T-helper 9 cell (primary cell): ENCODE data around the gene KCNMA1.

Experiments used
- DNase-seq: peaks from one replicate; pipeline ENCODE4 v3.0.0-alpha.2; 2020

The KCNMA1 gene

GRCh38 chr10:77386838-77387237 is 250.8 kb downstream of the KCNMA1 start:
- no peak for DNase-seq

GRCh38 chr10:77386365-77386764 is 251.2 kb downstream of the KCNMA1 start:
- DNase-seq, result no peak

DNA sequence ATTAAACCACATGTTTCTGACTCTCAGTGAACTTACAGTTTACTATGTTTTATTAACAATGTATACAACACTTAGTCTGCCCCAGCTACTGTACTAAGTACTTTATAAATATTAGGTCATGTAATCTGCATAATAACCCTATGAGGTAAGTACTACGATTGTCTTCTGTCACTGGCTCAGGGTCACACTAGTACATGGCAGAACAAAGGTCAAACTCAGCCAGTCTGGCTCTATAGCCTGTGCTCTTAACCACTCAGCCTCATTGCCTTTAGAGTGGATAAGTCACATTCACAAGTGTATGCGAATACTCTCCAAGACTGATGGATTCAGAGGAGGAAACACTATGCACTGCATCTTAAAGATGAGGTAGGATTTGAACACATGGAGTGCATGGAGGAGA is 252.3 kb downstream of the KCNMA1 start:
- DNase-seq, result no peak

DNA sequence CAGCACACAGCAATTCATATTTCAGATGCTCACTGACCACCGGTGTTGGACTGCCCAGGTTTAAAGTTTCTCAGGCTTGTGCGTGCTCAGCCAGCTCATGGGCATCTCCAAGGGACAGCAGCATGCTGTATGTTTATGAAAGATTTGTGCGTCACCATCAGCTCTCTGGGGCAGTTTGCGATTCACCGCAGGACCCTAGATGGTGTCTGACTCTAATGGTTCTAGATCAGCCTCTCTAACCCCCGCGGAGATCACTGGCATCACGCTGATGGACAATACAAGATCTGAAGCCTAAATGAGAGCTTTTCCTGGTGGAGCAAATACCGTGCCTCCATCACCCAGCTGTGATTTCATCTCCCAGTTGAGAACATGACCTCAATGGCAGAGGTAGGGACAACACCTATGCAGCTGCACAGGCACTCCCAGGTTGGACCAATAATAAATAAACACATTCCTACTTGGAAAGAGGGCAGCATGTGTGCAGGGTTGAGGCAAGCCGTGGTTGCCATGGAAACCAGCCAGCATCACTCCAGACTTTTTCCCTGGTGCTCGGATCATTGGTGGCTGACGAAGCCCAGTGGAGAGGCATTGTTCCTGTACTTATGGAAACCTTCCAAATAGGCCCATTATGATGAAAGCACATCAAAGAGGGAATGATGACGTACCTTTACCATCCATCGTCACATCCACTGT is 253.6 kb downstream of the KCNMA1 start:
- DNase-seq, result no peak

GRCh38 chr10:77381750-77382149 is 255.9 kb downstream of the KCNMA1 start:
- no peak for DNase-seq

GRCh38 chr10:77380723-77381122 is 256.9 kb downstream of the KCNMA1 start:
- DNase-seq, result no peak

DNA sequence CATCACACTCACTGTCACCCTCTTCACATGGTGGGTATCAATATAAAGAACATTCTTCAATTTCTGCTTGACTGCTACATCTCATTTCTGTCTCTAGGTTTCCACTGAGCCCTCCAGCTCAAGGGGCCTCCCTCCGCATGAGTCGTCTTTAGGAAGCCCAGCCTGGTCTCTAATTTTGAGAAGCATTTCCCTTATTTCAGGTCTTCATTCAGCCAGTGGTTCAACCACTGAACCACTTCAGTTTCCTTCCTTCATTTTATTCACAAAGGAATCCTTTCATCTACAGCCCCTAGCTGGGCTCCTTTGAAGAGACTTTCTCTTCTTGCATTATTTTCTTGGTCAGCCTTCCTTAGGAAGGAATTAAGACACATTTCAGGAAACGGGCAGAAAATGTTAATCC is 257.4 kb downstream of the KCNMA1 start:
- DNase-seq, result no peak

DNA sequence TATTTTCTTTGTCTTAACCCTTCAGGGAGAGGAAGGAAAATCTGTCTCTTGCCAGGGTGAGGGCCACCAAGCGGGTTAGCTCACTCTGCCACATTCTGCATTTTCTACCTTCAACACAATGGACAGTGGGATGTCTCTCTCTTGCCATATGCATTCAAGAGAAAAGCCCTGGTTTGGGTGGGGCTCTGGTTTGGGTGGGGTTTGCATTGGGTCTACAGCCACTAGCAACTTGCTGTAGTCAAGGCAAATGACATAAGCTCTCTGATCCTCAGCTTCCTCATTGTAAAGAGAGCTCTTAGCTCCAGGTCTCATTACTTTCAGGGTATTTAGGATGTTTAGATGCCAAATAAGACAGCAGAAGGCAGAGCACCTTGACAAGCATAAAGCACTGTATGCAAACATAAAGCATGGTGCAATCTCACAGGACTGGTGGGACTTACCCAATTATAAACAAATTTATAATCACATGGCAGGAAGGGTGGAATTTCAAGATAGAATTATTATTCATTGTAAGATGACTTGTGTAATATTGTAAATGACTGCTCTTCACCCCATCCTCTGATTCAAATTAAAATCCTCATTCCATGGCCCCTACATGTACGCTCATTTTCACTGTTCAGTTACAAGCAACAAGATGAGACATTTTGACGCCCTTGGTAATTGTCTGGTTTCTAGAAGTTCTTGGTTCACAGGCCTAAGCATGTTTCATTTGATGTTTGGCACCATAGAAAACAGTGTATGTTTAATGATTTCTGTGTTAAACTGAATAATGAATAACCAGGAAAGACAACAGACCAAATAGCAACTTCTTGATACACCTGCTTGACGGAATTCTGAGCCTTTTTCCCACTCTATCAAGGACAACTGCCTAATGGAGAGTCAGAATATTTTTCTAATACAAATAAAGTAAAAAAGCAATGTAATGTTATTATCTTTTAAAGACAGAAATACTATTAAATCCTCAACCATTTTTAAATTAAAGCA is 258.9 kb downstream of the KCNMA1 start:
- DNase-seq, result no peak

DNA sequence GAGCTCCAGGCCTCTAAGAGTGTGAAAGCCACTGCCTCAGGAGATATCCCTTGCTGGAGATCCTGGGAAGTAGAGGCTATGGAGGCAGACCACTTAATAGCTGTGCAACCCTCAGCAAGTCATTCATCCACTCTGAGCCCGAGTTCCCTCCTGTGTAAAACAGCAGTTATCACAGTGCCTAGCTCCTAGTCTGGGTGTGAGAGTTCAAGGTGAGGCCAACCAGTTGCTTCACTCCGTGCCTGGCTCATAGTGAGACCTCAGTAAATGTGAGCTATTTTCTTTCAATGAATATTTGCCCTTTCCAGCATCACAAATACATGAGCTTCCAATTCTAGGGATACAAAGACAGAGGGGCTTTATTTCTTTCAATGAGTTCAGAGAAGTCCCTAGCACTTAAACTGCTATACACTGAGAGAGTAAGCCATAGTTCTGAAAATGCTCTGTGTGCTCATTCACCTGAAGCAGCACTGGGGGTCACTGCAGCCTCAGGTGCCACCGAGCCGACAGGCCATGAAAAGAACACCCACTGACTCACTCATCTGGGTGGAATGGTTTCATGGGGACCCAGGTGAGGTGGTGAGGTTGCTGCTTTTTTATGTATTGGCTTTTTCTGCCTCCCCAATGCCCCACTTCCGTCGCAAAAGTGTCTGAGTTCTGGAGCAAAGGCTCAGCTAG is 259.8 kb downstream of the KCNMA1 start:
- DNase-seq, result no peak

GRCh38 chr10:77377034-77377433 is 260.6 kb downstream of the KCNMA1 start:
- no peak for DNase-seq

DNA sequence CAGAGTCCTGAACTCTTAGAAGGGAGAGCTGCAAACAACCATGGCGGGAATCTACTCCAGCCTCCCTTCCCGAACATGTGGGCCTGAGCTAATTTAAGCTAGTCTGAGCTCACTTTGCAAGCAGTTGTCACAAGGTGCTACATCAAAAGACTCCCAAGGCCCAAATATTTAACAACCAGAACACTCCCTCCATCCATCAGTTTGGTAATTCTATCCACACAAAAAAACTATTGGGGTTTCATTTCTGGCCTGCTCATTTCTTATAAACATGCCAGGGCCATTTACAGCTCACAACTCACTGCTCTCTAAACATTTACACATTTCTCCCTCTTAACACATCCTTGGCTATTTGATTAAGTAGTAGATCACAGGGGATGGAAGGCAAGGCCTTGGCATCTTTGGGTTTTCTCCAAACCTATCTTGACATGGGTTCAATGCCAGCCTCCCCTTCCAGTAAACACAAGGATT is 263.4 kb downstream of the KCNMA1 start:
- DNase-seq, result no peak

DNA sequence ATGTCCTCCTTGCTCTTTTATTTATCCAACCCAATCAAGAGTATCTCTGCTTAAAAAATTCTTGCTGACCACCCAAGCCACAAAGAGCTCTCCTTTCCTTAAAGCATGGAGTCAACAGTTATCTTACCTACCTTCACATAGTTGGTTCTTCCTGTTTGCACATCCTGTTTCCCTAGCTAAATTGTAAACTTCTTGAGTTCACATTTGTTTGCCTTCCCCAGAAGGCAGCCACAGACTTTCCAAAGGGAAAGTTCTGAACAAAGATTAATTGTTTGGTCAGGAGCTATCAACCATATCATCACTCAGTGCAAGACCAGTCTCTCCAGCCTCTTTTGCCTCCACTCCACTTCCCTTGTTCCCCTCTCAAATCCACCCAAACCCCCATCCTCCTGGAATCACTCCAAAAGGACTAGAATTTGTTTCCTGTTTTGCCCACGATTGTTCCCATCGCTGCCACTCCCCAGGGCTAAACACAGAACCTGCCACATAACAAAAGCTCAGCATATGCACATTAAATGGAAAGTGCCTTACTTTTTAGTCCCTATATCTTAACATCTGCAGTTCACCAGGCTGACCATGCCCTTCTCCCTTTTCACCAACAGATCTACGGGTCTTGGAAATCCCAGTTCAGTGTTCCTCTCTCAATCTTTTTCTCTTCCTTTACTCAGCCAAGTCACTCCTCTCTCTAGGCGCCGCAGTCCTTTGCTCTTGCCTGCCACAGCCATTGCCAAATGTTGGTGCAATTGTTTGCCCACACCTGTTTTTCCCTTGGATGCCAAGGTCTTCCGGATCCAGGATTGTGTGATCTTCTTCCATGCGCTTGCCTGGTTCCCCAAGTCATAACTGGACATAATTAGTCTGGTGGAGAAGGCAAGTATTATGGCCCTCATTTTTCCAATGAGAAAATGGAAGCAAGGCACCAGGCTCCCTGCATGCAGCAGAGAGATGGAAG is 265.5 kb downstream of the KCNMA1 start:
- DNase-seq, result no peak

- DNase-seq, result no peak
These were observed 266.2 kb downstream of the KCNMA1 start for GRCh38 chr10:77371421-77371820.

DNA sequence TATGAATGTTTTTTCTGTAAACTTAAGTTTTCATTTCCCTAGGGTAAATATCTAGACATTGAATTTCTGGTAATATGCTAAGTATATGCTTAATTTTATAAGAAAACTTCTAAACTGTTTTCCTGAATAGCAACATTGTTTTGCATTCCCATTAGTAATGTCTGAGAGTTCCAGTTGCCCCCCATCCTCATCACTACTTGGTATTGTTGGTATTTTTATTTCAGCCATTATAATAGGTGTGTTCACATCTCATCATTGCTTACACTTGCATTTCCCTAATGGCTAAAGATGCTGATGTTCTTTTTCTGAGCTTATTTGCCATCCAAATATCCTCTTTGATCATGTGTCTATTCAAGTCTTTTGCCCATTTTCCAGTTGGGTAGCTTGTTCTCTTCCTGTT is 269.6 kb downstream of the KCNMA1 start:
- no peak for DNase-seq

DNA sequence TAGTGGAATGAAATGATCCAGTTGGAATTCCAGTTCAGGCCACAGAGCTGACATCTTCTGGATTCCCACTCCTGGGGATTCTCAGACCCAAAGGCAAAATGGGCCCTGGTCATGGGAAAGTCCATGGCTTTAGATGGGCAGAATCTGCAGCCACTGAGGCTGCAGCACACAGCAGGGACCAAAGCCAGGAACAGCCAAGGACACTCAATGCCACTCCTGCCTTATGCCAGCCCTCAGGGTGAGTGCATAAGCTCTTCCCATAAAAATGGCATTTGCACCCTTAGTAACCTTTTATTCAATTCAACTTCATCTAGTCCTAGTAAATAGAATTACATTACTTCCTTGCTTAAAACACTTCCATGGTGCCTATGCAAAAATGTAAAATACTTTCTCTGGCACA is 274.4 kb downstream of the KCNMA1 start:
- DNase-seq, result no peak

GRCh38 chr10:77361831-77362230 is 275.8 kb downstream of the KCNMA1 start:
- no peak for DNase-seq

DNA sequence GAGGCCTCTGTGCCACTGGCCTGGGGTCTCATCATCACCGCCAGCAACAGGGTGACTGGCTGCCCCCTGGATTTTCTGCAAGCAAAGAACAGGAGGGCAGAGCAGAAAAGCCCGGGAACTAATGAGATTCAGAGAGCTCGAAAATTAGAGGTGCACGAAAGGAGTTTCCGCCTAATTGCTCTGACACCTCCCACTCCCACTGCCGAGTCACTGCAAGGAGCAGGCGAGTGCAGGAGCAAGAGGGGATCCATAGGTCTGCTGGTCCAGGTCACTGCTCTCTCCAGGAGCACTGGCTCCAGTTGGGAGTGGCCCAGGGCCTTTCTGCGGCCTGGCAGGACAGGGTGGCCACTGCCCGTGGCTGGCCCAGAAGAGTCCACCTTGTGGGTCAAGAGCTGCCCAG is 276.2 kb downstream of the KCNMA1 start:
- no peak for DNase-seq

DNA sequence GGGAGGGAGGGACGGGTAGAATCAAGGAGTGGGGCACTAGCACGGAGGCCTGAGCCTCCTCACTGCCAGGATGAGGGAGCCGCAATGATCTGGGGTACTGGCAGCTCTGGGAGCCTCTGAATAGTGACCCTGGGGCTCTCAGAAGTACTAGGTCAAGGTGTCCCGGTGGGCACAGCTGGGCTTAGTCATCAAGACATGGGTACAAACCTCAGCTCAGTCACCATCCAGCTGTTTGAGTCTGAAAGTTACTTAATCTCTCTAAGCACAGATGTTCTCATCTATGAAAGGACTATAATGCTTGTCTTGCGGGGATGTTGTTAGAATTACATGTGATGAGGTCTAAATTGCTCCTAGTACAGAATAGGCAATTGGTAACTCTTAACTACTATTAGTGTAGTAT is 276.8 kb downstream of the KCNMA1 start:
- DNase-seq, result no peak

- no peak for DNase-seq
These were observed 277.6 kb downstream of the KCNMA1 start for GRCh38 chr10:77359950-77360520.

- no peak for DNase-seq
These were observed 278.3 kb downstream of the KCNMA1 start for GRCh38 chr10:77359287-77359691.

- no peak for DNase-seq
These were observed 279.0 kb downstream of the KCNMA1 start for GRCh38 chr10:77358656-77359055.
